ACHN (cell line): Measurements from ENCODE around the gene SLC23A1.

Source experiments
- DNase-seq: peaks from one replicate; pipeline ENCODE4 v3.0.0-alpha.2; 2015
- in situ Hi-C: cut with HindIII; loops from 2 replicates; pipeline ENCODE4 v1.10.0; 2017; ENCODE audit warnings: low sequenced_read_pairs, low pct_ligation_motif_present, low pct_unique_long_range_greater_than_20kb

Gene SLC23A1

GRCh38 chr5:139383275-139383992 is at the start of gene SLC23A1:
TSS of gene SLC23A1 (minus strand) at chr5:139383297. CDS start at chr5:139383253, 44 bp downstream.
- in situ Hi-C loops = no loop called here
- peak; percentile 69 for DNase-seq

GRCh38 chr5:139431706-139432105 is 48.6 kb upstream of the SLC23A1 start:
- in situ Hi-C loops = no loop called here

GRCh38 chr5:139430015-139430414 is 46.9 kb upstream of the SLC23A1 start:
- in situ Hi-C loops = no loop called here
- no peak for DNase-seq

More at GRCh38 chr5:139431706-139432105, 48.6 kb upstream of the SLC23A1 start:
- no peak for DNase-seq

- in situ Hi-C loops = no loop called here
- DNase-seq = no peak
Measured at GRCh38 chr5:139426203-139426885, 43.2 kb upstream of the SLC23A1 start.

GRCh38 chr5:139425497-139425896 is 42.4 kb upstream of the SLC23A1 start:
- in situ Hi-C loops = no loop called here
- no peak for DNase-seq

GRCh38 chr5:139422307-139422893 is 39.3 kb upstream of the SLC23A1 start:
- in situ Hi-C loops = no loop called here
- peak; percentile 70 for DNase-seq

- DNase-seq = no peak
- in situ Hi-C loops = no loop called here
Measured at GRCh38 chr5:139419226-139420192, 36.4 kb upstream of the SLC23A1 start.

GRCh38 chr5:139418793-139419192 is 35.7 kb upstream of the SLC23A1 start:
- in situ Hi-C loops = no loop called here
- DNase-seq = no peak

- in situ Hi-C loops = no loop called here
- no peak for DNase-seq
Measured at GRCh38 chr5:139417214-139417613, 34.1 kb upstream of the SLC23A1 start.

- in situ Hi-C loops = no loop called here
Measured at GRCh38 chr5:139416651-139417050, 33.6 kb upstream of the SLC23A1 start.

GRCh38 chr5:139415869-139416268 is 32.8 kb upstream of the SLC23A1 start:
- no peak for DNase-seq
- in situ Hi-C loops = no loop called here

More at GRCh38 chr5:139416651-139417050, 33.6 kb upstream of the SLC23A1 start:
- no peak for DNase-seq

- no peak for DNase-seq
- in situ Hi-C loops = no loop called here
Measured at GRCh38 chr5:139415221-139415861, 32.2 kb upstream of the SLC23A1 start.

GRCh38 chr5:139414581-139415130 is 31.6 kb upstream of the SLC23A1 start:
- in situ Hi-C loops = no loop called here
- DNase-seq = no peak

- in situ Hi-C loops = no loop called here
- no peak for DNase-seq
Measured at GRCh38 chr5:139413963-139414362, 30.9 kb upstream of the SLC23A1 start.

- DNase-seq = no peak
- in situ Hi-C loops = no loop called here
Measured at GRCh38 chr5:139413153-139413552, 30.1 kb upstream of the SLC23A1 start.

GRCh38 chr5:139410993-139411828 is 28.1 kb upstream of the SLC23A1 start:
- in situ Hi-C loops = no loop called here
- no peak for DNase-seq
